ENCODE measurements around the gene HMBS.

DNA sequence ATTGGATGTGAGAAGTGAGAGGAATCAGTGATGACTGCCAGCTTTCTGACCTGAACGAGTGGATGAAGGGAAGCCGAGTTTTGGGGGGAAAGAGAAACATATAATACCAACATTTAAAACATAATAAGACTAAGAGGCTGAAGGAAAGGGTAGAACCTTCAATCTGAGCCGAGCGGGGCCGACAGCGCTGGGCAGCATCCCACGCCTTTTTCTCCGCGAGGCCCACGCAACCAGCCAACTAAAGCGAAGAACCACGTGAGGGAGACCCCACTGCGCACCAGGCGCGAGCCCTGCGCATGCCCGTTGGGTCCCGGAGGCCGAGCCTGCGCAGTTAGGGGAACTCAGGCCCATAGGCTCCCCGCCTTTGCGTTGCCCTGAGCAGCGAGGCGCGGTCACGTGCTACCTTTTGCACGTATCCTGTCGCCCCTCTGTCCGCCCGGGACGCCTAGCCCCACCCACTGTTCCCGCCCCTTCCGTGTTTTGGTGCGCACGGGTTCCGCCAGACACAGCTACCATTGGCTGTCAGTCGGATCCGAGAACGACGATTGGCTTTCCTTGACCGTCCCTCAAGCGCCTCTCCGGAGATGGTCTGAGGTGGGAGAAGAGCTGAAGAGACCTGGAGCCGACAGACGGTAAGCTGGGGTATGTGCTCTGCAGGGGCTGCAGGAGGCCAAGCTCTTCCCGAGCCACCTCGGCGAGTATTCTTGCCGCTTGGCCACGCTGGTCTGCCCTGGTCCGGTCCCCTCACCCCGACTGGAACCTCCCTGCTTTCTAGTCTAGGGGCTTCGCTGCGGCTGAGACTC lies 36.5 kb downstream of the HMBS start, which contains the start of gene HINFP:
- TF ChIP-seq CTCF (optimal IDR thresholded peaks at IDR 0.05 in 1 of 3, IDR thresholded peaks at IDR 0.05 in 1 of 3, conservative IDR thresholded peaks at IDR 0.05 in 1 of 3; ENCODE audit: extremely low read depth in 1 of 3, insufficient read depth in 2 of 3, low read length in 3 of 3): no peak
- no peak for TF ChIP-seq EZH2 (IDR thresholded peaks at IDR 0.05; ENCODE audit: low read length)

Data from keratinocyte (primary cell).